ENCODE results near the gene KTN1.
A peak's percentile ranks its signal among the peaks of the same experiment; 100 is the strongest.

The KTN1 gene

DNA sequence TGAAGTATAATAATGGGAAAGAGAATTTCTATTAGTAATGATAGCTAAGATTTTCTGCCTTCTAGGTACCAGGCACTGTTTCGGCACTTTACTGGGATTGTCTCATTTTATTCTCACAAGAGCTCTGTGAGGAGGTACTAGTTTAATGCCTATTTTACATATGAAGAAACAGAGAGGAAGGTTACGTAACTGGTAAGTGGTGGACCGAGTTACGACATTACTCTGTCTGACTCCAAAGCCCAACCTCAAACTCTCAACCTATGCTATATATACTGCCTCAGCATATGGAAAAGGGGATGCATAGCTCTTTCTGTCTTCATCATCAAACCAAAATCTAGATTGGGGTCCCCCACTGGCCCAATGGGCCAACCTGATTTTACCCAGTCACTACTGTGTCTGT is 133.5 kb downstream of the KTN1 start:
- DNase-seq (ENCODE audit: low read depth) = no peak

DNA sequence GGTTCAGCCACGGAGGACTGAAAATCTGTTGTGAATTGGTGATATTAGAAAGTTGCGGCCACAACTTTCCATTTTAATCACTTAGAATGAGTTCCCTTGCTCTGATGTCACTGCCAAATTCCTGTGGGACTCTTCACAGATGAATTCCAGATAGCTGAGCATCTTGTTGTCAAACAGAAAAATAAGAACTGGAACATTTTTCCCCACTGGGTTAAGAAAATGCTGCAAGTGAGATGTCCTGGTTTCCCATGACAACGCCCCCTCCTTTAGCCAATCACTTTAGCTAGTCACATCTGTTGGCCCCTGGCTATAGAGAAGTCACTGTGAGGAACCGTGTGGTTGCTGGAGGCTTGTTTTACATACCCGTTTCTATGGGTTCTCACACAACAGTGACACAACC is 135.9 kb downstream of the KTN1 start:
- DNase-seq (ENCODE audit: low read depth) = no peak

DNA sequence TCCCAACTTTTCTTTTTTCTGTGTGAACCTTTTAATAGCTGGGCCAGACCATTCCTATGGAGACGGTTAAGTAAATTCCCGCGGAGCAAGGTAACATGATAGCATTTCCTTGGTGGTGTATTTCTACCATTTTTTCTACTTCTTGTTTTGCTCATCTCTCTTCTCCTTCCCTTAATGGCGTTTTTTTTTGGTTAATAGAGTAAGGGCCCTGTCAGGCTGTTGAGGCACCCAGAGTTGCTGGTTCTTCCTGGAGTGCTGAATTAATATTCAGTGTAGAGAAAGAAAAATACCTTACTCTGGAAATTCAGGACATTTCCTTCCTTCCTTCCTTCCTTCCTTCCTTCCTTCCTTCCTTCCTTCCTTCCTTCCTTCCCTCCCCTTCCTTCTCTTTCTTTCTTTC is 137.6 kb downstream of the KTN1 start:
- no peak for DNase-seq (ENCODE audit: low read depth)

DNA sequence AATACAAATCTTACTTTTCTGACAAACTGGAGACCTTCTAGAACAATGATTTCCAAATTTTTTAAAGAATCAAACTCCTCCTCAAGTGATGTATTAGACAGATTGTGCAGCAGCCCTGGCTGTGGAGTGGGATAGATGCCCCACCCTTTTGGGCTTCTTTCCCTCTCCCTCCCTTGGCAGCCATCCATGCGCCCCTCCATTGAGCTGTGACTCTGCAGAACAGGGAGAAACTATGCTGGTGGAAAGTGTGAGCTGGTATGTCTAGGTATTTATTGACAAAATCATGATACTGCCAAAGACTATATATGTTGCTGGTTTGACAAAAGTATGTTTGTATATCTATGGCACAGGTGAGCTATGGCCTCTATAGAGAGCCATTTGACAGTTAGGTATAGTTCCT is 138.5 kb downstream of the KTN1 start:
- DNase-seq (ENCODE audit: low read depth) = no peak

DNA sequence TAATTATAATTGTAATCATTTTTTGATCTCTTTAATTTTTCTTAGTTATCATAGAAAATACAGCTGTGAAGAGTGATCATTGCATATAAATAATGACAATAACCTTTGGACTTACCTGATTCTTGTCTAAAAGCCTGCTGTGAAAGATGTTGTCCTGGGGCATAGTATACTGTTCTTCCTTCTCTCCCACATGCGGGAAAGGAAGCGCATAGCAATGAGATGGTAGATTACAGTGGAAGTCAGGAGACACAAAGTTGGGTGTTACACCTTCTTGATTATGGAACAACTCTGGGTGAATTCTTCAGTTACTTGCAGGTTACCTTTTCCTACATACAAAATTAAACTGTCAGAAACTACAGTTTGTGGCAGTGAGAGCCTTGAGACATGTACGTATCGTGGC is 140.8 kb downstream of the KTN1 start:
- no peak for DNase-seq (ENCODE audit: low read depth)

DNA sequence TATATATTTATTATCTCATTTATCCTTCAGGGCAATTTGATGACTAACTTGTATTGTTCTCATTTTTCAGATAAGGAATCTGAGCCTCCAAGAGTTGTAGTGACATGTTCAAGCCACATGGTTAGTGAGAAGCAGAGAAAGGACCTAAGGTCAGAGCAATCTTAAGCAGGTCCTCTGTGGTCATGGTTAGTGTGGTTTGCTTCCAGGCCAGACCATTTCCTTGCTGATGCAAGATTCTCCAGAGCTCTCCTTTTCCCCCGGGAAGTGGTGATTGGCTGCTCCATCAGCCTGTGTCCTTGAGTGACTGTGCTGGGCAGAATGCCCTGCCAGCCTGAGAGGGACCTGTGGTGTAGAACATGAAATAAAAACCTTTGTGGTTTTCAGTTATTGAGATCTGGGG is 141.3 kb downstream of the KTN1 start:
- DNase-seq (ENCODE audit: low read depth) = no peak

DNA sequence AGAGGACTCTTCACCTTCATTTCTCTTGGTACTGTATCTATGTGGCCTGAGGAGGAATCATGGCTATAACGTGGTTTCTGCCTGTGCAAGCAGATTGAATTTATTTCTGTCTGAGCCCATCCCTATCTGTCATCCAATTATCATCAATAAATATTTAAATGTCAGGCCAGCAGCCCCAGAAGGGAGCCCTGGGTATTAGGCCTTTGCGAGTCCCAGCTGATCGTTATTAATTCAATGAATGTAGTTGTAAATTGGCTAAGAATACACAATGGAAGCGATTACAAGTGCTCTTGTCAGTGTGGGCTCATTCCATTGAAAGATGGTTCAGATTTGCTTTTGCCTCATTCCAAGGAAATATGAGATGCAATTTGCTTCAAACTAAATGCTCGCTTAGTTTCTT is 142.0 kb downstream of the KTN1 start:
- no peak for DNase-seq (ENCODE audit: low read depth)

DNA sequence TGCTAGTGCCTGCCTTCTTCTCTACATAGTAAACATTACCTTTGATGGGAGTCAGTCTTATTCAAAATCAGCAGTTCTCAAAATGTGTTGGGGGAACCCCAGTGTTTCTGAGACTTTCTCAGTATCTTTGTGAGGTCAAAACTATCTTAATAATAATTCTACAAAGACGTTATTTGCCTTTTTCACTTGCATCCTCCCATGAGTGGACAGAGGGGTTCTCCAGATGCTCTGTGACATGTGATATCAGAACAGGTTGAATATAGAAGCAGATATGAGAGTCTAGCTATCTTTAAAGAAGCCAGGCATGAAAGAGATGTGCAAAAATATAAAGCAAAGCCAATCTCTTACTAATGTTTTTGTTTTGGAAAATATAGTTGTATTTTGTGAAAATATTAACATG is 144.7 kb downstream of the KTN1 start:
- DNase-seq (ENCODE audit: low read depth) = no peak

DNA sequence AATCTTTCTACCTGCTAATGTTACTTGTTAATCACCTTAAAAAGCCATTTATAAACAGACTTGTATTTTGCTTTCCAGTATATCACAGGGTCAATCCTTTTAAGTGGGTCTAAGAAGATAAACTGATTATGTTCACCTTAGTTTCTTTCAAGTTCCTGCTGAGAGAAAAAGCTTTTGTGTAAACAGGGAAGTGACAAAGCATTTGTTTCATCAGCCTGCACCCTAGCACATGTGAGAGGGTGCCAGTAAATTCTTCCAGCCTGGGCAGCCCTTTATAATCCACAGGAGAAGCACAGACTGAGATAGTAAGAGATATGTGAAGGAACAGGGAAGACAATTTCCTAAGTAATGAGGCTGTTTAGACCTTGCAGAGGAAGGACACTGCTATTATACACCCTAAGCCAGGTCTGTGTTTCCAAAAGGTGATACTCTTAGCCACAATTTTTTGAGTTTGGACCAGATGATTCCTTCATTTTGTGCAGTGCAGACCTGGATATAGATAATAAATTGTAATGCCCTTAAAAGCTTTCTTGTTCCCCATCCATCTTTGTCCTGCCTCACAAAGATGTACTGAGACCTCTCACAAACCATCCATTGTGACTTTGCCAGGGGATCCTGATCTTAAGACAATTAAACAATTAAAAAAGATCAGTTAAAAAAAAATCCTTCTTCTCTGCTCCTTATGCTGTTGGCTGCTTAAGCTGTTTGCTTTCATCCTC is 150.7 kb downstream of the KTN1 start:
- no peak for DNase-seq (ENCODE audit: low read depth)

DNA sequence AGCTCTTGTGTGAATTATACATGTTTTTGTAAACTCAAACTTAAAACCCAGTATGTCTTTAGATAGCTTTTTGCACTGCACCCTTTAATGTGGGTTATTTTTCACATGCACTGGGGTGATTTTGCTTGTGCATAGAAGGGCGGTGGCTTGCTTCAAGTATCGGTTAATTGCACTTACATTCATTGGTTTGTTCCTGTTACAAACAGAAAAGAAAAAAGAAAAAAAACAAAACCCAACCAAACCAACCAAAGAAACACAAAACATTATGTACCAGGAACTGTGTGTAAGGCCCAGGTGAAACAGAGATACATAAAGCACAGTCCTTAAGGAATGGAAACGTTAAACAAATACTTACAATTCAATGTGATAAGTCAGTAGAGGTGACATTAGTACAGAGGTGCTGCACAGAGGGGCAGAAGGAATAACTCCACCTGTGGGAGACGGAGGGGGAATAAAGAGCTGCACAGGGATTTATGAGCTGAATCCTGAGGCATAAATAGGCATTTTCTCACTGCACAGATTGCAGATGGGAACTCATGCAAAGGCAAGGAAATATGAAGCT is 151.4 kb downstream of the KTN1 start:
- DNase-seq (ENCODE audit: low read depth) = no peak

DNA sequence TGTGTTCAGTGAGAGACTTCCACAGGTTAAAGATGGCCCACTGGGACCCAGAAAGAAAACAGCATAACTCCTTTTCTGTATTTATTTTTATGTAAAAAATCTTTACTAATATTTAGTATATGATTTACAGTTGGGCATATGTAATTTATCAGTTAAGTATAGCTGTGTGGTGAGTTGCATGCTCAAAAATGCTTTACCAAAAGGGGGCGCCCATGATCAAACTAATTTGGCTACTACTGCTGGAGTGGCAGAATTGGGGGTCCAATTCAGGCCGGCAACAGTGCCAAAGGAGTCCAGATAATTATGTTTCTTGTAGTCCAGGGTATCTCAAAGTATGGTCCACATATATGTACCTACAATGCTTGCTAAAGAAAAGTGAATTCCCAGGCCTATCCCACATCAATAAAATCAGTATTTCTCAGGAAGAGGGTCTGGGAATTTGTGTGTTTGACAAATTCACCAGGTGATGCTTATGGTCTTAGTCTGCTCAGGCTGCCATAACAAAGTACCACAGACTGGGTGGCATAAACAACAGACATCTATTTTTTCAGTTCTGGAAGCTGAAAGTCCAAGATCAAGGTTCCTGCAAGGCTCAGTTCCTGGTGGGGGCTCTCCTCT is 152.0 kb downstream of the KTN1 start:
- peak; percentile 18 for DNase-seq (ENCODE audit: low read depth)

DNA sequence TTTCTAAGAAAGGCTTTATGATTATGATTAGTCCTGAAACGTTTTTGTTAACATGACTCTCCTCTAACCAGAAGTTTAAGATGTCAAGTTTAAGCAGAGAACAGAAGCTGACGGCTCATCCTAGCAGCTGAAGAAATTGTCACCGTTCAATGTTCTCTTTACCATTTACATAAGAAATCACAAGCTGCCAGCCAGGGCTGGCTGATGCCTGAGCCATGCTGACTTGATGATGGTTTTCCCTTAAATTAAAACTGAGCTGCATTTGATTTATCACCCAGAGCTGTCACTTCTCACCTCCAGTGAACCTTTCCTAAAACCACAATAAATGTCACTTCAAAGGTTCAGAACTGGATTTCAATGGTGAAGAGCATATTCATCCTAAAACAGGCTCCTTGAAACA is 153.6 kb downstream of the KTN1 start:
- DNase-seq (ENCODE audit: low read depth) = no peak

Measured in stimulated activated CD8-positive, alpha-beta memory T cell treated with anti-CD3 and anti-CD28 coated beads, Interleukin-4, amount 100 ng/mL, for 24 hours (primary cell).